Measurements from ENCODE around the gene RBM20. TPM values are rescaled to one million over a fixed set of nuclear protein-coding genes. Genes with fewer than 3 reads are reported as not detected.
"Not testable (repeated sequence)": the region's sequence is repeated elsewhere in the genome, so short reads cannot be mapped to it uniquely, and the experiment has no call there.

The RBM20 gene
- total RNA-seq, 4 donors from 2014 or later: 0.54 to 4.3 (median 1.5) TPM

DNA sequence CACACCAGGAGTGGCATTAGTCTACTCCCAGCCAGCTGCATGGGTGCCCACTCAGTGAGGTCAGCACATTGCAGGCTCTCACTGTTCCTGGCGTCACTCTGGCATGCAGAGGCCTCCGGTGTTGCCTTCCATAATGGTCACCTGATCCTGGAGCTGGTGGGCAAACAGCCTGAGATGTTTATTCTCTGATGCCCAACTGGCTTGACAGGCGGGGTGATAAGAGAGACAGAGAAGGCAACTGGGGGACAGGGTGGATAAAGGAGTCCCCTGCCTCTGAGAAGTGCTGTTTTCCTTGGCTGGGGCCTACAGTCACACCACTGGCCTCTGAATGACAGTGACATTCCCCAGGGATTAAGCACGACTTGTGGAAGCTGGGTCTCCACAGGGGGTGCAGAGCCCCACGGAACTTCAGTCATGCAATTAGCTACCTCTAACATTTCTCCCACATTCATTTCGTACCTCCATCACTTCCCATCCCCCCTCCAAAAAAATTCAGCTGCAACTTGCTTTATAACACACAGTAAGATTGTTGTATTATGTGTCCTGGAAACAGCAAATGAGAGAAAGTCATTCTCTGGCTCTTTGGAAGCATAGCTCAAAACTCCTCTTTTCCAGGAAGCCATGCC is 7.1 kb upstream of the RBM20 start:
- TF ChIP-seq CTCF (IDR thresholded peaks at IDR 0.05) (no peak), POLR2A (IDR thresholded peaks at IDR 0.05) (no peak)
- no peaks in the 10 kb centered on the region for H3K9me3 ChIP-seq
- H3K36me3 ChIP-seq: no peaks in the 10 kb centered on the region
- H3K4me3 ChIP-seq (replicated peaks in 1 of 3): no peak overlapping the region
- no peaks in the 10 kb centered on the region for H3K4me1 ChIP-seq
- H3K27me3 ChIP-seq: no peaks in the 10 kb centered on the region
- DNase-seq: no peak
- H3K27ac ChIP-seq: no peak overlapping the region
- WGBS, 2 donors: 41 to 67% methylated on average over 6 of the region's 6 CpGs
- intact Hi-C loops (cut with DNase I): no loop called here

DNA sequence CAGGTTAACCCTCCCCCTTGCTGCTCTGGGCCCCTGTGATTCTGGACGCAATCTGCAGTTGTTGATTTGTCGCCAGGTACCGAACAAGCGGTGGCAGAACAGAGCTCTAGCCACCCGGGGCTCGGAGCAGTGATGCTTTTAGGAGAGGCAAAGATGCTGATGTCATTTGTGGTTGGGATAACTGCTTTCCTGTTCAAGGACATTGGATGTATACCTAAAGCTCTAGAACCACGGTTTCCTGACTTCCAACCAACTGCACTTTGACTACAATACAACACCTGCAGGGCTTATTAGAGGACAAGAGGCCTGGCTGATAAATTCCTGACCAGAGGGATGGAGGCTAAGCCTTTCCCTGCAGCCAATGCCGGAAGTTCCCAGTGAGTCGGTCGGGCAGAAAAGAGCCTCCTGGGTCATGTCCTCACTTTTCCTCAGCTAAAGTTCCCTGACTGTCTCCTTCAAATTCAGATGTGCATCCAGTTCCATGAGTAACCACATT is 6.5 kb upstream of the RBM20 start:
- Histone ChIP-seq H3K27me3 (no peaks in the 10 kb centered on the region), H3K4me3 (replicated peaks in 1 of 3) (no peak overlapping the region), H3K27ac (no peak overlapping the region), H3K4me1 (no peaks in the 10 kb centered on the region), H3K36me3 (no peaks in the 10 kb centered on the region), H3K9me3 (no peaks in the 10 kb centered on the region)
- no peak for DNase-seq
- 55 to 62% methylated on average over 8 to 10 of the region's 10 CpGs for WGBS, 2 donors
- TF ChIP-seq POLR2A (IDR thresholded peaks at IDR 0.05) (no peak), CTCF (IDR thresholded peaks at IDR 0.05) (no peak)
- intact Hi-C loops (cut with DNase I): no loop called here

GRCh38 chr10:110638319-110638718 is 5.8 kb upstream of the RBM20 start:
- intact Hi-C loops (cut with DNase I): no loop called here
- DNase-seq: no peak
- Histone ChIP-seq H3K36me3 (no peaks in the 10 kb centered on the region), H3K27ac (no peak overlapping the region), H3K27me3 (peaks cover 5% of the 10 kb centered on the region), H3K4me3 (replicated peaks in 1 of 3) (no peak overlapping the region), H3K9me3 (no peaks in the 10 kb centered on the region), H3K4me1 (peaks cover 0 to 5% of the 10 kb centered on the region in 2 donors)
- 83 to 94% methylated on average over 3 of the region's 3 CpGs for WGBS, 2 donors
- TF ChIP-seq CTCF (IDR thresholded peaks at IDR 0.05) (no peak), POLR2A (IDR thresholded peaks at IDR 0.05) (no peak)

DNA sequence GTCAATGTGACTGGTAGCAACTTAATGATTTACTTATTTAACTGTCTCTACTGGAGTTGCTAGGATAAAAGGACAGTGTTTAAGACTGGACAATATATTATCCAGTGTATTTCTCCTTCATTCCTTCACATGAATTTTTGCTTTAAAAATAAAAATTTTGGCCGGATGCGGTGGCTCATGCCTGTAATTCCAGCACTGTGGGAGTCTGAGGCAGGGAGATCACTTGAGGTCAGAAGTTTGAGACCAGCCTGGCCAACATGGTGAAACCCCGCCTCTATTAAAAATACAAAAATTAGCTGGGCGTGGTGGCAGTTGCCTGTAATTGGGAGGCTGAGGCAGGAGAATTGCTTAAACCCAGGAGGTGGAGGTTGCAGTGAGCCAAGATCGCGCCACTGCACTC is 5.1 kb upstream of the RBM20 start:
- peaks cover 0 to 13% of the 10 kb centered on the region in 2 donors for H3K4me1 ChIP-seq
- WGBS, 2 donors: 95 to 97% methylated on average over 6 of the region's 6 CpGs
- H3K36me3 ChIP-seq; H3K27me3 ChIP-seq; DNase-seq; H3K4me3 ChIP-seq (replicated peaks in 1 of 3); H3K9me3 ChIP-seq; intact Hi-C loops (cut with DNase I); H3K27ac ChIP-seq: not testable (repeated sequence)

DNA sequence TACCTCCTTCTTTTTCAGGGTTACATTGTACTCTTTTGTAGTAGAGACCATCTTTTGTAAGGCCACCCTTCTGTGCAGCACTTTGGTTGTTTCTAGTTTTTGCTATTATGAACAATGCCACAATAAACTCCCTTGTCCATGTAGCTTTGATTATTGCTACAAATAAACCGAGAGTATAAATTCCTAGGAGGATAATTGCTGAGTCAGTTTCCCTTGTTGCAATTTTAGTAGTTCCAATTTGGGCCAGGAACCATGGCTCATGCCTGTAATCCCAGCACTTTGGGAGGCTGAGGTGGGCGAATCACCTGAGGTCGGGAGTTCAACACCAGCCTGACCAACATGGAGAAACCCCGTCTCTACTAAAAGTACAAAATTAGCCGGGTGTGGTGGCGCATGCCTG is 4.3 kb upstream of the RBM20 start:
- H3K36me3 ChIP-seq; H3K4me3 ChIP-seq (replicated peaks in 1 of 3); H3K27ac ChIP-seq; H3K9me3 ChIP-seq; intact Hi-C loops (cut with DNase I); DNase-seq: not testable (repeated sequence)
- peaks cover 13% of the 10 kb centered on the region for H3K27me3 ChIP-seq
- H3K4me1 ChIP-seq: peaks cover 6 to 19% of the 10 kb centered on the region in 2 donors
- WGBS, 2 donors: 84 to 97% methylated on average over 6 of the region's 6 CpGs

GRCh38 chr10:110641256-110641655 is 2.9 kb upstream of the RBM20 start:
- TF ChIP-seq CTCF (IDR thresholded peaks at IDR 0.05) (no peak), POLR2A (IDR thresholded peaks at IDR 0.05) (no peak)
- no peak overlapping the region for H3K4me3 ChIP-seq (replicated peaks in 1 of 3)
- intact Hi-C loops (cut with DNase I): no loop called here
- peaks cover 6 to 19% of the 10 kb centered on the region in 2 donors for H3K4me1 ChIP-seq
- H3K9me3 ChIP-seq: no peaks in the 10 kb centered on the region
- DNase-seq: no peak
- H3K36me3 ChIP-seq: no peaks in the 10 kb centered on the region
- peaks cover 13% of the 10 kb centered on the region for H3K27me3 ChIP-seq
- WGBS, 2 donors: 42 to 43% methylated on average over 5 of the region's 5 CpGs
- H3K27ac ChIP-seq: no peak overlapping the region

All from thyroid gland (tissue), 4 donors.